Measurements from ENCODE around the gene LOXHD1. TPM values are rescaled to one million over a fixed set of nuclear protein-coding genes. Genes with fewer than 3 reads are reported as not detected.

LOXHD1 gene
- total RNA-seq, 2 experiments from 2014 or later, result not detected

DNA sequence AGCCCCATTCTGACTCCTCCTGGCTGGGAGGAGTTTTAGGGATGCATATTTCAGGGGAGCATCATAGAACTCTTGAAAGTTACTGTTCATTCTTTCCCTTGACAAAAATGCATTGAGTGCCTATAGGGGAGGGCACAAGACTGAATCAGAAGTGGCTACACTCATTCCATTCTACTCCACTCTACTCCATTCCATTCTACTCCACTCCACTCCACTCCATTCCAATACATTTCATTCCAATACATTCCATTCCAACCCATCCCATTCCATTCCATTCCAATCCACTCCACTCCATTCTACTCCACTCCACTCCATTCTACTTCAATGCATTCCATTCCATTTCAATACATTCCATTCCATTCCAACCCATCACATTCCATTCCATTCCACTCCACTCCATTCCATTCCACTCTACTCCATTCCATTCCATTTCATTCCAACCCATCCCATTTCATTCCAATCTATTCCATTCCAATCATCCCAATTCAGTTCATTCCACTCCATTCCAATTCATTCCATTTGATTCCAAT, 110.8 kb downstream of the LOXHD1 start:
- no peak overlapping the region for H3K4me3 ChIP-seq (ENCODE audit: low read length)
- Mint-ChIP-seq H3K4me1 (ENCODE audit: low read depth) (no peaks in the 10 kb centered on the region), H3K27ac (no peak overlapping the region), H3K9me3 (peaks cover 2% of the 10 kb centered on the region), H3K4me3 (no peak overlapping the region), H3K27me3 (peaks cover 13% of the 10 kb centered on the region), H3K36me3 (ENCODE audit: low read depth) (no peaks in the 10 kb centered on the region)
- ATAC-seq (ENCODE audit: poor library complexity) (no peak), DNase-seq (no peak)
- POLR2A ChIA-PET, result no interaction called here
- intact Hi-C loops (cut with DNase I, micrococcal nuclease), result no loop called here
- H3K9me3 ChIP-seq (ENCODE audit: control insufficient read depth in 1 of 2, insufficient read depth in 1 of 2, low read length in 2 of 2), result peaks cover 0 to 19% of the 10 kb centered on the region in 2 experiments
- TF ChIP-seq, protein P1, sequence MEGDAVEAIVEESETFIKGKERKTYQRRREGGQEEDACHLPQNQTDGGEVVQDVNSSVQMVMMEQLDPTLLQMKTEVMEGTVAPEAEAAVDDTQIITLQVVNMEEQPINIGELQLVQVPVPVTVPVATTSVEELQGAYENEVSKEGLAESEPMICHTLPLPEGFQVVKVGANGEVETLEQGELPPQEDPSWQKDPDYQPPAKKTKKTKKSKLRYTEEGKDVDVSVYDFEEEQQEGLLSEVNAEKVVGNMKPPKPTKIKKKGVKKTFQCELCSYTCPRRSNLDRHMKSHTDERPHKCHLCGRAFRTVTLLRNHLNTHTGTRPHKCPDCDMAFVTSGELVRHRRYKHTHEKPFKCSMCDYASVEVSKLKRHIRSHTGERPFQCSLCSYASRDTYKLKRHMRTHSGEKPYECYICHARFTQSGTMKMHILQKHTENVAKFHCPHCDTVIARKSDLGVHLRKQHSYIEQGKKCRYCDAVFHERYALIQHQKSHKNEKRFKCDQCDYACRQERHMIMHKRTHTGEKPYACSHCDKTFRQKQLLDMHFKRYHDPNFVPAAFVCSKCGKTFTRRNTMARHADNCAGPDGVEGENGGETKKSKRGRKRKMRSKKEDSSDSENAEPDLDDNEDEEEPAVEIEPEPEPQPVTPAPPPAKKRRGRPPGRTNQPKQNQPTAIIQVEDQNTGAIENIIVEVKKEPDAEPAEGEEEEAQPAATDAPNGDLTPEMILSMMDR (IDR thresholded peaks at IDR 0.05), result no peak
- no peaks in the 10 kb centered on the region for H3K4me1 ChIP-seq (ENCODE audit: insufficient read depth, low read length)
- no peak overlapping the region for H3K27ac ChIP-seq (ENCODE audit: low read depth in 1 of 2, low read length in 2 of 2)
- CTCF ChIA-PET, result no interaction called here
- H3K27me3 ChIP-seq (ENCODE audit: control insufficient read depth in 1 of 2, insufficient read depth in 2 of 2, low read length in 2 of 2), result no peaks in the 10 kb centered on the region
- no peaks in the 10 kb centered on the region for H3K36me3 ChIP-seq (ENCODE audit: insufficient read depth, low read length)

DNA sequence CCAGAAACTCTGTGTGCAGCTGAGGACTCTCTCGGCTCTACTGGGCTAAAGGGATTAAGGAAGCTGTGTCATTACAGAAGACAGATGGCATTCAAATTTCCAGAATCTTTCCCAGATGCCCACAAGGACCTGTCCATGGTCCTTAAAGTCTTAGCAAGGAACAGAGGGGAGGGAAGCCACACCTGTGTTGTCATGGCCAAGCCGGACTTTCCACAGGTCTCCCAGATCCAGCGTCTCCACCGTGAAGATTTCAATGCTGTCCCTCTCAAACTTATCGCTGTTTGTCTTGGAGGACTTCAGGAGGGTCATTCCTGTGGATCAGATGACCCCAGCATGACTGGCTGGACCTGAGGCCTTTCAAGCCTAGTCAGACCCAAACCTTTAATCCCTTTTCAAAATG, 114.5 kb downstream of the LOXHD1 start:
- no peak for ATAC-seq (ENCODE audit: poor library complexity)
- Histone ChIP-seq H3K4me3 (ENCODE audit: low read length) (no peak overlapping the region), H3K27ac (ENCODE audit: low read depth in 1 of 2, low read length in 2 of 2) (no peak overlapping the region), H3K27me3 (ENCODE audit: control insufficient read depth in 1 of 2, insufficient read depth in 2 of 2, low read length in 2 of 2) (no peaks in the 10 kb centered on the region), H3K4me1 (ENCODE audit: insufficient read depth, low read length) (no peaks in the 10 kb centered on the region), H3K9me3 (ENCODE audit: control insufficient read depth in 1 of 2, insufficient read depth in 1 of 2, low read length in 2 of 2) (peaks cover 0 to 7% of the 10 kb centered on the region in 2 experiments), H3K36me3 (ENCODE audit: insufficient read depth, low read length) (no peaks in the 10 kb centered on the region)
- no peak for DNase-seq
- peaks cover 13% of the 10 kb centered on the region for H3K27me3 Mint-ChIP-seq
- POLR2A ChIA-PET, result interaction anchor here (0.6 kb wide), 1 partner anchor 9 kb away, joined by 4 read pairs; no protein-coding TSS in a partner anchor
- H3K4me1 Mint-ChIP-seq (ENCODE audit: low read depth), result no peaks in the 10 kb centered on the region
- H3K9me3 Mint-ChIP-seq, result peaks cover 2% of the 10 kb centered on the region
- TF ChIP-seq, protein P1 (IDR thresholded peaks at IDR 0.05), result no peak
- intact Hi-C loops (cut with DNase I, micrococcal nuclease), result no loop called here
- no peak overlapping the region for H3K27ac Mint-ChIP-seq
- CTCF ChIA-PET, result no interaction called here
- H3K36me3 Mint-ChIP-seq (ENCODE audit: low read depth), result no peaks in the 10 kb centered on the region
- no peak overlapping the region for H3K4me3 Mint-ChIP-seq

DNA sequence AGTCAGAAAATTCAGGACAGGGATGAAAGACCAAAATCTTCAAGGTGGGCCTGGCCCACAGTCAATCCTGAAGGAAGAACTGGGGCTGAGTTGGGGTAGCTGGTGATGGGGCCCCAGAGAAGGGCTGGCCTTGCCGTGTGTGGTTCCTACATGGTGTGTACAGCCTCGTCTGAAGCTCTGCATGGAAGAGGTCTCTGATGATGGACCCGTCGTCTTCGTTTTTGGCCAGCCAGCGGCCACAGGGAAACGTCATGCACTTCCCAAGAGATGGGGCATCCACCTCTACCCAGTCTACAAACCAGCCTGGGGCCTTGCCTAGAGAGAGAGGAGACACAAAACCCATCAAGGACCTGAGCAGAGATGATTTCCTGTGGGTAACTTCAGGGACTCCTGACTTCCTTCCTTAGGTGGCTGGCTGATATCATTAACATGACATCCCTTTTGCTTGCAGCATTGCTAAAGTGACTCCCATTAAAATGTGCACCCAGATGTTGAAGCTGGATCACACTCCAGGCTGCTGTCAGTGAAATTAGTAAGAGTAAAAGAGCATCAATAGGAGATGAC, 115.3 kb downstream of the LOXHD1 start:
- POLR2A ChIA-PET, result interaction anchor here (0.6 kb wide), 1 partner anchor 9 kb away, joined by 4 read pairs; no protein-coding TSS in a partner anchor
- Mint-ChIP-seq H3K9me3 (peaks cover 2% of the 10 kb centered on the region), H3K36me3 (ENCODE audit: low read depth) (no peaks in the 10 kb centered on the region), H3K4me3 (no peak overlapping the region), H3K27ac (no peak overlapping the region), H3K4me1 (ENCODE audit: low read depth) (no peaks in the 10 kb centered on the region), H3K27me3 (peaks cover 17% of the 10 kb centered on the region)
- Histone ChIP-seq H3K27me3 (ENCODE audit: control insufficient read depth in 1 of 2, insufficient read depth in 2 of 2, low read length in 2 of 2) (no peaks in the 10 kb centered on the region), H3K4me1 (ENCODE audit: insufficient read depth, low read length) (no peaks in the 10 kb centered on the region), H3K4me3 (ENCODE audit: low read length) (no peak overlapping the region), H3K27ac (ENCODE audit: low read depth in 1 of 2, low read length in 2 of 2) (no peak overlapping the region), H3K9me3 (ENCODE audit: control insufficient read depth in 1 of 2, insufficient read depth in 1 of 2, low read length in 2 of 2) (peaks cover 0 to 5% of the 10 kb centered on the region in 2 experiments), H3K36me3 (ENCODE audit: insufficient read depth, low read length) (no peaks in the 10 kb centered on the region)
- DNase-seq (no peak), ATAC-seq (ENCODE audit: poor library complexity) (no peak)
- CTCF ChIA-PET, result no interaction called here
- TF ChIP-seq, protein P1 (IDR thresholded peaks at IDR 0.05), result no peak
- intact Hi-C loops (cut with DNase I, micrococcal nuclease), result loop anchor here in 1 of 2 experiments (2.0 kb wide), 1 partner anchor 31 kb away; no protein-coding TSS in a partner anchor
